C4-2B (cell line): ENCODE measurements around the gene SOCS1.

Source experiments
- ZFX ChIP-seq: fragments of 450-650 bp; IDR thresholded peaks from 2 replicates; pipeline ENCODE4 v1.6.1; 2017
- TF ChIP-seq, protein P1 (sequence below): fragments of 450-650 bp; conservative IDR thresholded peaks from 2 replicates; pipeline ENCODE4 v1.5.1; 2017; ENCODE audit warnings: mild to moderate bottlenecking

DNA sequence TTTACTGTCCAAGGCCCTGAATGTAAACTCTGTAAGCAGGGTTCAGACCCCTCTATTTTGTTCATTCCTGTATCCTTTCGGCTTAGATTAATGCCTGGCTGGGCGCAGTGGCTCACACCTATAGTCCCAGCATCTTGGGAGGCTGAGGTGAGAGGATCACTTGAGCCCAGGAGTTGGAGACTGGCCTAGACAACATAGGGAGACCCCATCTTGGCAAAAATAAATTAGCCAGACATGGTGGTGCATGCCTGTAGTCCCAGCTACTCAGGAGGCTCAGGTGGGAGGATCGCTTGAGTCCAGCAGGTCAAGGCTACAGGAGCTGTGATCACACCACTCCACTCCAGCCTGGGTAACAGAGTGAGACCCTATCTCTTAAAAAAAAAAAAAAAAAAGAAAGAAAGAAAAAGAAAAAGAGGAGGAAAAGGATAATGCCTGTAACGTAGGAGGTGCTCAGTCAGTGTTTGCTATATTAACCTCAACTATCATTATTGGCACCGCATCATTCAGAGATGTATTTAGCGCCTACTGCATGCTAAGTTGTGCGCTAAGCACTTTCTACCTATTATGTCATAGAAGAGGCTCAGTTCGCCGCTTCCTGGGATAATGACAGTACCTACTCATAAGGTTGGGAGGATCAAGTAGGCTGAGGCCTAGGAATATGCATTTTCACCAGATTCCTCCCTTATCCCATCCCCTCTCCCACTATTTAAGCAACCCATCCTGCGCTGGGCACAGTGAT, 5.0 kb downstream of the SOCS1 start:
- TF ChIP-seq, protein P1, sequence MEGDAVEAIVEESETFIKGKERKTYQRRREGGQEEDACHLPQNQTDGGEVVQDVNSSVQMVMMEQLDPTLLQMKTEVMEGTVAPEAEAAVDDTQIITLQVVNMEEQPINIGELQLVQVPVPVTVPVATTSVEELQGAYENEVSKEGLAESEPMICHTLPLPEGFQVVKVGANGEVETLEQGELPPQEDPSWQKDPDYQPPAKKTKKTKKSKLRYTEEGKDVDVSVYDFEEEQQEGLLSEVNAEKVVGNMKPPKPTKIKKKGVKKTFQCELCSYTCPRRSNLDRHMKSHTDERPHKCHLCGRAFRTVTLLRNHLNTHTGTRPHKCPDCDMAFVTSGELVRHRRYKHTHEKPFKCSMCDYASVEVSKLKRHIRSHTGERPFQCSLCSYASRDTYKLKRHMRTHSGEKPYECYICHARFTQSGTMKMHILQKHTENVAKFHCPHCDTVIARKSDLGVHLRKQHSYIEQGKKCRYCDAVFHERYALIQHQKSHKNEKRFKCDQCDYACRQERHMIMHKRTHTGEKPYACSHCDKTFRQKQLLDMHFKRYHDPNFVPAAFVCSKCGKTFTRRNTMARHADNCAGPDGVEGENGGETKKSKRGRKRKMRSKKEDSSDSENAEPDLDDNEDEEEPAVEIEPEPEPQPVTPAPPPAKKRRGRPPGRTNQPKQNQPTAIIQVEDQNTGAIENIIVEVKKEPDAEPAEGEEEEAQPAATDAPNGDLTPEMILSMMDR, result no peak
- TF ChIP-seq ZFX, result no peak
